ENCODE data around the gene ACVR1B.

ACVR1B gene

DNA sequence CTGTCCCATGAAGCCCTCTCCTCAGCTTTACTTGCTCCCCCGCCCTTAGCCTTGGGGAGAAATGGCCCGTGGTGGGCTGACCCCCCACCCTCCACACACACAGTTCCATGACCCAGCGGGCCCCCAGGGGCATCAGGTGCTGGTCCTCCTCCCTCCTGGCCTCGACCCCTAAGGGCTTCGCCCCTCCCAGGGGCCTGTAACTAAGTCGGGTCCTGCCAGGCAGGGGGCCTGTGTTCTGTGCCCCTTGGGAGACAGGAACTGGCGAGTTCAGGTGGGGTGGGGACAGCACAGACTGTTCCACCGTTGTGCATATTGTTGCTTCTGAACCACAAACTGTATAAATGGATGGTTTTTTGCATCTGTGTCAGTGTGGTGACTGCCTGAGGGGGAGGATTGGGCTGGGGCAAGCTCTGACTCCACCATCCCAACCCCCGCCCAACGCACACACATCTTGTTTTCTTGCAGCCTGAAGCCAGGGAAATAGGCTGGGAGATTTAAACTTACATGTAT is 64.1 kb downstream of the ACVR1B start:
- no peak overlapping the region for H3K27ac ChIP-seq (ENCODE audit: low read depth, low read length)
- no peak overlapping the region for H3K9ac ChIP-seq (ENCODE audit: low read length)
- H3K4me3 ChIP-seq (ENCODE audit: low read depth, low read length), result no peak overlapping the region
- peaks cover 12% of the 10 kb centered on the region; the same call in 1 of the 2 replicates for H3K36me3 ChIP-seq (ENCODE audit: control insufficient read depth, insufficient read depth, low read length)
- peaks cover 30% of the 10 kb centered on the region for H3K4me1 ChIP-seq (ENCODE audit: control insufficient read depth, insufficient read depth, low read length)
- peaks cover 43% of the 10 kb centered on the region for H3K27me3 ChIP-seq (ENCODE audit: control insufficient read depth, insufficient read depth, low read length)
- no peaks in the 10 kb centered on the region for H3K9me3 ChIP-seq (ENCODE audit: control insufficient read depth, insufficient read depth, low read depth, low read length)

DNA sequence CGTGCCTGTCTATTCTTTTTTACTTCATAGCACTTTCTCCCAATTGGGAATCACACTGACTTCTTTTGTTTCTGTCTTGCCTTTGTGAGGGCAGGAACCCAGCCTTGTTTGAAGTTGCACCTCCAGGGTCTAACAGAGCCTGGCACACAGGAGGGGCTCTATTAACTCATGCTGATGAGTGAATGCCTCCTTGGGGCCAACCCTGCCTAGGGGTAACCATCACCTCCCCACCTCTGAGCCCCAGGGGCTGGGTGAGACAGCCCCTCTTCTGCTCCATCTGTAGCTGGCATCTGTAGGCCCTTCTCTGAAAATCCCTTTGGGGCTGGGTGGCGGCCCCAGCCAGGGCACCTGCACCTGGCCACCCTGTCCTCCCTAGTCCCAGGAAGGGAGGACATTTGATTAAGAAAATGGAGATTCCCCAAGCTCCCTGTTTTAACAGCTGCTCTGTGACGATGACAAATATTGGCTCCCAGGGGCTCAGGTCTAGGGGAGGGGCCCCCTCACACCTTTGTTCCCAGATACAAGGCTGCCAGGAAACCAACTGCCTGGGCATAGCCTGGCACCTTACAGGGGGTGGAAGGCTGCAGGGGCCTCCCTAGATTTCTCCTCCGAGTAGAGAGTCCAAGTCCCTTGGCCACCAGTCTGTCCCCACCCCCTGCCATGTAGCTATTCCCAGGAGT is 67.1 kb downstream of the ACVR1B start:
- no peak overlapping the region for H3K4me3 ChIP-seq (ENCODE audit: low read depth, low read length)
- H3K27me3 ChIP-seq (ENCODE audit: control insufficient read depth, insufficient read depth, low read length), result peaks cover 56% of the 10 kb centered on the region
- H3K9ac ChIP-seq (ENCODE audit: low read length), result no peak overlapping the region
- H3K4me1 ChIP-seq (ENCODE audit: control insufficient read depth, insufficient read depth, low read length), result peaks cover 30% of the 10 kb centered on the region
- H3K27ac ChIP-seq (ENCODE audit: low read depth, low read length), result no peak overlapping the region
- no peaks in the 10 kb centered on the region for H3K36me3 ChIP-seq (ENCODE audit: control insufficient read depth, insufficient read depth, low read length)
- H3K9me3 ChIP-seq (ENCODE audit: control insufficient read depth, insufficient read depth, low read depth, low read length), result no peaks in the 10 kb centered on the region

DNA sequence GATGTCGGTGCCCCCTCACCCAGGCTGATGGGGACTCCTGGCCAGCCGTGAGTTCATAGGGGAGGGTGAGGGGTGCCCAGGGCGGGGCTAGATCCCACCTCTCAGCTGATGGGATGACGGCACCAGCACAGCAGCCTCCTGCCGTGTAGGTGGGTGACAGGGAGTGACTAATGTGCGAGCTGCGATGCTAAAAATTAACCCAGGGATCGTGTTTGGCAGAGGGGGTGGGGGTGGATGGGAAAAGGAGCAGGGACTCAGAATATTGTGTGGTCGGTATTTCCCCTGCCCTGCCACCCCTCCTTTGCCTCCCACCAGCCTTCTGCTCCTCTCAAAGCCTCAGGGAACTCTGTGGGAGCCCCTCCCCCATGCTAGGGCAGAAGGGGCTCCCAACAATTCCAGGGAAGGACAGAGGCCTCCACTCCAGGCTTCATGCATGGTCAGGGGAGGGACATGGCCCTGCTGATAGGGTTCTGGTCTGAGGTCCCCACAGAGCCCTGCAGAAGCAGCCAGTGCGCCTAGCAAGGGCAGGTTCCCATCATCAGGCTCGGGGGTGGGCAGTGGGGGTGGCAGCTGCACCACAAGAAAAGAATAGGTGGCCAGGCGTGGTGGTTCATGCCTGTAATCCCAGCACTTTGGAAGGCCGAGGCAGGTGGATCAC is 67.7 kb downstream of the ACVR1B start:
- Histone ChIP-seq H3K27ac (ENCODE audit: low read depth, low read length) (no peak overlapping the region), H3K9ac (ENCODE audit: low read length) (no peak overlapping the region), H3K27me3 (ENCODE audit: control insufficient read depth, insufficient read depth, low read length) (peaks cover 55% of the 10 kb centered on the region), H3K9me3 (ENCODE audit: control insufficient read depth, insufficient read depth, low read depth, low read length) (no peaks in the 10 kb centered on the region), H3K4me3 (ENCODE audit: low read depth, low read length) (no peak overlapping the region), H3K4me1 (ENCODE audit: control insufficient read depth, insufficient read depth, low read length) (peaks cover 27% of the 10 kb centered on the region), H3K36me3 (ENCODE audit: control insufficient read depth, insufficient read depth, low read length) (no peaks in the 10 kb centered on the region)

DNA sequence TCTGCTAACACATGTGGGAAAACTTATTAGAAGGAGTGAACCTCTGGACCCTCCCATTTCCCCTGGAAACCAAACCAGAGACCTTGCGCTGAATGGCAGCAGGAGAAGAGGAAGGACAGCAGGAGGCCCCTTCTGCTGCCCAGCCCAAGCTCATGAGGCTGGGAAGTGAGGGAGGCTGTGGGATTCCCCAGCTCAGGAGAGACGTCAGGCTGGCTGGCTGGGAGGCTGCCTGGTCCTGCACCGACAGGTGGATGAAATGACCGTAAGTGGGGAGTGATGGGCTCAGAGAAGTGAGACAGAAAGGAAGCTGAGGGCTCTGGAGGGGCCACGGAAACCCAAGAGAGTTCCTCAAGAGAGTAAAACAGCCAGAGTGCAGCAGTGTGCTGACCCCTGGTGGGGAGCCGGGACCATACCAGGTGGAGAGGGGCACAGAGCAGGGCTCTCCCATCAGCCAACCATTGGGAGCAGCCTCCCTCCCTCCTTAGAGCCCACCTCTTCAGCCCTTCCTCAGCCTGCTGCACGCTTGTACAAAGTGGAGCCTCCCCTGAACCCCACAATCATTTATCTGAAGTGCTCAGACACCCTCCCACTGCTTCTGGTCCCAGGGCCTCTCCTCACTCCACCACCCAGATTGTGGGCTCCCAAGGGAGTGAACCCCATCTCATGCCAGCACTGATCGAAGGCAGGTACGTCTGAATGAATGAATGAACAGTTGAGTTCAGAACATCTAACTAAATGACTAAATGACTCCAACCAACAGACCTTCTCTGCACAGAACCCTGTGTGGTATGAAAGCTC is 69.2 kb downstream of the ACVR1B start:
- no peak overlapping the region for H3K27ac ChIP-seq (ENCODE audit: low read depth, low read length)
- peaks cover 18% of the 10 kb centered on the region for H3K4me1 ChIP-seq (ENCODE audit: control insufficient read depth, insufficient read depth, low read length)

DNA sequence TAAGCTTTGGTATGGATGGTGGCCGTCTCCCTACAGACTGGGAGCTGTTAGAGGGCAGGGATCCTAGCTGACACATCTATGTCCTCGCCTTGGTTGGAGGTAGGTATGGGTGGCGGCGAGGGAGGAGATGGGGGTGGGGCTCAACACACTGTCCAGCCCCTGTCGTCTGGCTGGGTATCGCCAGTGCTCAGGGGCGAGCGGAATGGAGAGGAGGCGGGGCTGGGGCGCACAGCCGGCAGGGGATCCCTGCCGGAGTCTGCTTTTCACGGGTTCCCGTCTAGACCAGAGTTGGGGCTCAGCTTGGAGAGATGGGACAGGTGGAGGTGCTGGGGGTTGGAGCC is 71.3 kb downstream of the ACVR1B start:
- Histone ChIP-seq H3K9ac (ENCODE audit: low read length) (no peak overlapping the region), H3K9me3 (ENCODE audit: control insufficient read depth, insufficient read depth, low read depth, low read length) (no peaks in the 10 kb centered on the region), H3K27ac (ENCODE audit: low read depth, low read length) (no peak overlapping the region), H3K36me3 (ENCODE audit: control insufficient read depth, insufficient read depth, low read length) (no peaks in the 10 kb centered on the region), H3K4me1 (ENCODE audit: control insufficient read depth, insufficient read depth, low read length) (peaks cover 21% of the 10 kb centered on the region), H3K27me3 (ENCODE audit: control insufficient read depth, insufficient read depth, low read length) (peaks cover 36% of the 10 kb centered on the region), H3K4me3 (ENCODE audit: low read depth, low read length) (peak overlapping the region; percentile 70)

More for the DNA sequence above, 69.2 kb downstream of the ACVR1B start:
- Histone ChIP-seq H3K27me3 (ENCODE audit: control insufficient read depth, insufficient read depth, low read length) (peaks cover 49% of the 10 kb centered on the region), H3K36me3 (ENCODE audit: control insufficient read depth, insufficient read depth, low read length) (no peaks in the 10 kb centered on the region), H3K4me3 (ENCODE audit: low read depth, low read length) (peak overlapping the region; percentile 41), H3K9ac (ENCODE audit: low read length) (no peak overlapping the region), H3K9me3 (ENCODE audit: control insufficient read depth, insufficient read depth, low read depth, low read length) (no peaks in the 10 kb centered on the region)

DNA sequence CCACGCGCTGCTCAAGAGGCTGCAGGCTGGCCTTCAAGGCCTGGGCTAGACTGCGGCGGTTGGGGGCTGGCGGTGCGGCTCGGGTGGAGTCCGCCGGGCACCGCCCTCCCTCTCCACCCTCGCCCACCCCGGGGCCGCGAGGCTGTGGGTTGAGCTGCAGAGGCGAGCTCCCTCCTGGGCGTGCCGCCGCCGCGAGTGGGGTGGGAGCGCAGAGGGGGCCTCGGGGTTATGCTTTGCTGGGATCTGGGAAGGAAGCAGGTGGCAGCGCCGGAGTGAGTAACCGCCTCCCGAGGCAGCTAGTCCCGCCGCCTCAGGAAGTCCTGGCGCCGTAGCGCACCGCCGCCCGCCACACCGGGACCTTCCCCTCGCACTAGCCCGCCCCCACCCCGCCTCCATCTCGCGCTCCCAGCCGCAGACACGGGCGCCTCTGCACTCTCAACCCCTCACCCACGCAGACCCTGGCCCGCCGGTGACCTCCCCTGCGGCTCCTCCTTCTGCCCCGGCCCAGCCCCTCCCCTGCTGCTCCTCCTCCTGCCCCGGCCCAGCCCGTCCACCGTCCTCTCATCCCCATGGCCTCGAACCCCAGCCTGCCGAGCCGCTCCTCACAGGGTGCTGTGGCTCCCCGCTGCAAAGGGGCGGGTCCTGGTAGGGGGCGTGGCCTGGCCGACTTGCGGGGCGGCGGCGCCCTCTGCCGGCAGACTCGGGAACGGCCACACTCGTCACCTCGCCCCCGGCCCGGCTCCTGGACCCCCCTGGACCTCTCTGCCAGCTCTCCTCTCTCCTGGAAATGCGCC is 71.9 kb downstream of the ACVR1B start:
- Histone ChIP-seq H3K27ac (ENCODE audit: low read depth, low read length) (no peak overlapping the region), H3K36me3 (ENCODE audit: control insufficient read depth, insufficient read depth, low read length) (no peaks in the 10 kb centered on the region), H3K4me1 (ENCODE audit: control insufficient read depth, insufficient read depth, low read length) (peaks cover 21% of the 10 kb centered on the region), H3K9ac (ENCODE audit: low read length) (peak overlapping the region; percentile 56), H3K27me3 (ENCODE audit: control insufficient read depth, insufficient read depth, low read length) (peaks cover 36% of the 10 kb centered on the region), H3K4me3 (ENCODE audit: low read depth, low read length) (peak overlapping the region; percentile 70), H3K9me3 (ENCODE audit: control insufficient read depth, insufficient read depth, low read depth, low read length) (no peaks in the 10 kb centered on the region)

DNA sequence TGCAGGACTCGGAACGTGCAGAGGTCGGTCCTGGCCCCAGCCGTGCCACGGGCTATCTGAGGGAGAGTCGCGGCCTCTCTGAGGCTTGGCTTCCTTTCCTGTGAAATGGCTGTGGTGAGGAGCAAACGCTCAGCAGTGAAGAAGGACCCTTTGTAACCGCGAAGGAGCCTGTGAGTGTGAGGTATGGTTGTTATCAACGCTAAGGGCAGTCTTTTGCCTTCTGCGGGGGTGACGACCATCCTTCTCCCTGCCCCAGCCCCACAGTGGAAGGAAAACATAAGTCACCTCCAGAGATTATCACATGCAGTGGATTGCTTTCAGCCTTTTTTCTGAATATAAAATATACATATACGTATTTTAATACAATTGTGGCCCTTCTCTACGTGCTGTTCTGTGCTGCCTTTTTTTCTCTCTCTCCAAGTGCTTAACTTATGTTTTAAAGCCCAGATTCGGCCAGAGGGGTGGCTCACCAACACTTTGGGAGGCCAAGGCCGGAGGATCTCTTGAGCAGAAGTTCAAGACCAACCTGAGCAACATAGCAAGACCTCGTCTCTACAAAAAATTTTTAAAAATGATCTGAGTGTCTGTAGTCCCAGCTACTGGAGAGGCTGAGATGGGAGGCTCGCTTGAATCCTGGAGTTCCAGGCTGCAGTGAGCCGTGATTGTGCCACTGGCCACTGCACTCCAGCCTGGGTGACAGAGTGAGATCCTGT is 72.6 kb downstream of the ACVR1B start:
- H3K9ac ChIP-seq (ENCODE audit: low read length), result peak overlapping the region; percentile 56
- H3K36me3 ChIP-seq (ENCODE audit: control insufficient read depth, insufficient read depth, low read length), result no peaks in the 10 kb centered on the region
- H3K27ac ChIP-seq (ENCODE audit: low read depth, low read length), result no peak overlapping the region
- H3K27me3 ChIP-seq (ENCODE audit: control insufficient read depth, insufficient read depth, low read length), result peaks cover 36% of the 10 kb centered on the region
- H3K4me3 ChIP-seq (ENCODE audit: low read depth, low read length), result peak overlapping the region; percentile 70
- no peaks in the 10 kb centered on the region for H3K9me3 ChIP-seq (ENCODE audit: control insufficient read depth, insufficient read depth, low read depth, low read length)
- H3K4me1 ChIP-seq (ENCODE audit: control insufficient read depth, insufficient read depth, low read length), result peaks cover 24% of the 10 kb centered on the region

DNA sequence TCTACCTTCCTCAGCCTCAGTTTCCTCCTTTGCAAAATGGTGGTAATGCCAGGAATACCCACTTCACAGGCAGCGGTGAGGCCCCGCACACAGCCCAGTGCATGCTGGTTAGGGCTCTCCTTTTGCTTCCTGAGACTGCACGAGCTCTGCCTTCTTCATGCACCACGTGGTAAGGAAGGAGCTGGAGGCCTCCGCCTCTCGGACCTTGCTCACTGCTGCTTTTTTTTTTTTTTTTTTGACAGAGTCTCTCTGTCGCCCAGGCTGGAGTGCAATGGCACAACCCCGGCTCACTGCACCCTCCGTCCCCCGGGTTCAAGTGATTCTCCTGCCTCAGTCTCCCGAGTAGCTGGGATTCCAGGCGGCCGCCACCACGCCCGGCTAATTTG is 73.3 kb downstream of the ACVR1B start:
- Histone ChIP-seq H3K9ac (ENCODE audit: low read length) (no peak overlapping the region), H3K4me3 (ENCODE audit: low read depth, low read length) (no peak overlapping the region), H3K27me3 (ENCODE audit: control insufficient read depth, insufficient read depth, low read length) (peaks cover 33% of the 10 kb centered on the region), H3K9me3 (ENCODE audit: control insufficient read depth, insufficient read depth, low read depth, low read length) (no peaks in the 10 kb centered on the region), H3K4me1 (ENCODE audit: control insufficient read depth, insufficient read depth, low read length) (peaks cover 29% of the 10 kb centered on the region), H3K27ac (ENCODE audit: low read depth, low read length) (no peak overlapping the region), H3K36me3 (ENCODE audit: control insufficient read depth, insufficient read depth, low read length) (no peaks in the 10 kb centered on the region)

DNA sequence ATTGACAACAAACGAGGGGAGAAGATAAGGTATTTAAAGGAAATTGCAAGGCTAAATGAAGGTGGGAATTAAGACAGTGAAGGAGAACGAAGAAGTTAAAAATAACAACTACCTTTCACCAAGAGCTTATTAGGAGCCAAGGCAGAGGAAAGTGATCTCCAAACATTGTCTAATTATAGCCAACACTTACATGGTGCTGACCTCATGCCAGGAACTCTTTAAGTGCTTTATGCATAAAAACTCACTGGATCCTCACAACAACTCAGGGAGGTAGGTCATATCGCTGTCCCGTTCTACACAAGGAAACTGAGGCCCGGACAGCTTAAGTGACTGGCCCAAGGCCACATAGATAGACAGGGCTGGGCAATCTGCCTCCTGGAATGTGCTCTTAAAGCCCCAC is 74.8 kb downstream of the ACVR1B start:
- peak overlapping the region; percentile 59 for H3K4me3 ChIP-seq (ENCODE audit: low read depth, low read length)
- H3K36me3 ChIP-seq (ENCODE audit: control insufficient read depth, insufficient read depth, low read length), result no peaks in the 10 kb centered on the region
- peaks cover 25% of the 10 kb centered on the region for H3K4me1 ChIP-seq (ENCODE audit: control insufficient read depth, insufficient read depth, low read length)
- no peak overlapping the region for H3K9ac ChIP-seq (ENCODE audit: low read length)
- no peak overlapping the region for H3K27ac ChIP-seq (ENCODE audit: low read depth, low read length)
- no peaks in the 10 kb centered on the region for H3K9me3 ChIP-seq (ENCODE audit: control insufficient read depth, insufficient read depth, low read depth, low read length)
- H3K27me3 ChIP-seq (ENCODE audit: control insufficient read depth, insufficient read depth, low read length), result peaks cover 29% of the 10 kb centered on the region

Data from HUES6 (cell line).